Right renal pelvis (tissue), 4 donors: ENCODE measurements around the gene GNAI1. TPM values are rescaled to one million over a fixed set of nuclear protein-coding genes. Genes with fewer than 3 reads are reported as not detected.

Experiments
- DNase-seq, 4 donors: peaks; one replicate each; pipeline ENCODE4 v3.0.0-alpha.2; 2013; ENCODE audit warnings: low read depth in 4 of 4, low spot score in 3 of 4, missing footprints in 1 of 4
- polyA plus RNA-seq, 4 donors: library from polyadenylated mRNA; unstranded; fragments of 120-200 nt; gene quantifications; one replicate each; pipeline ENCODE4 v1.2.1, GENCODE V29; 2013; ENCODE audit not compliant: insufficient read length in 4 of 4

Gene GNAI1
- polyA plus RNA-seq, 4 donors: 131 to 138 (median 135) TPM

GRCh38 chr7:80244206-80244916 lies 109.7 kb downstream of the GNAI1 start:
- peak in 2 of 4 donors; percentile 18 to 27 for DNase-seq

GRCh38 chr7:80247144-80247543 lies 112.5 kb downstream of the GNAI1 start:
- no peak for DNase-seq

- no peak for DNase-seq
Observed at GRCh38 chr7:80247891-80248290, 113.3 kb downstream of the GNAI1 start.

- DNase-seq: no peak
Observed at GRCh38 chr7:80249184-80249583, 114.6 kb downstream of the GNAI1 start.

- DNase-seq: no peak
Observed at GRCh38 chr7:80249619-80250295, 115.1 kb downstream of the GNAI1 start.

GRCh38 chr7:80253237-80253636 lies 118.6 kb downstream of the GNAI1 start:
- no peak for DNase-seq

GRCh38 chr7:80253653-80254052 lies 119.0 kb downstream of the GNAI1 start:
- DNase-seq: no peak

- no peak for DNase-seq
Observed at GRCh38 chr7:80255656-80256055, 121.0 kb downstream of the GNAI1 start.

GRCh38 chr7:80257756-80258155 lies 123.1 kb downstream of the GNAI1 start:
- no peak for DNase-seq

GRCh38 chr7:80260606-80261005 lies 126.0 kb downstream of the GNAI1 start:
- no peak for DNase-seq

- no peak for DNase-seq
Observed at GRCh38 chr7:80263333-80263732, 128.7 kb downstream of the GNAI1 start.

GRCh38 chr7:80263821-80264220 lies 129.2 kb downstream of the GNAI1 start:
- DNase-seq: no peak

GRCh38 chr7:80264769-80265495 lies 130.3 kb downstream of the GNAI1 start:
- DNase-seq: no peak

GRCh38 chr7:80272560-80273239 lies 138.1 kb downstream of the GNAI1 start:
- no peak for DNase-seq

GRCh38 chr7:80273327-80273726 lies 138.7 kb downstream of the GNAI1 start:
- DNase-seq: no peak

- no peak for DNase-seq
Observed at GRCh38 chr7:80275192-80275605, 140.6 kb downstream of the GNAI1 start.
